Neural progenitor cell (in vitro differentiated cells): ENCODE data around the gene PODN.

Experiments
- EZH2 ChIP-seq: fragments of 200-600 bp; sonication (generic); IDR thresholded peaks from 2 replicates; pipeline ENCODE4 v1.6.1; 2017; ENCODE audit warnings: antibody characterized with exemption, mild to moderate bottlenecking, moderate library complexity
- TF ChIP-seq, protein P1 (sequence below): fragments of 200-600 bp; sonication (generic); IDR thresholded peaks from 2 replicates; pipeline ENCODE4 v1.5.1; 2017; ENCODE audit warnings: antibody characterized with exemption, mild to moderate bottlenecking

GRCh38 chr1:53068314-53069099 is 6.5 kb downstream of the PODN start:
- TF ChIP-seq, protein P1, sequence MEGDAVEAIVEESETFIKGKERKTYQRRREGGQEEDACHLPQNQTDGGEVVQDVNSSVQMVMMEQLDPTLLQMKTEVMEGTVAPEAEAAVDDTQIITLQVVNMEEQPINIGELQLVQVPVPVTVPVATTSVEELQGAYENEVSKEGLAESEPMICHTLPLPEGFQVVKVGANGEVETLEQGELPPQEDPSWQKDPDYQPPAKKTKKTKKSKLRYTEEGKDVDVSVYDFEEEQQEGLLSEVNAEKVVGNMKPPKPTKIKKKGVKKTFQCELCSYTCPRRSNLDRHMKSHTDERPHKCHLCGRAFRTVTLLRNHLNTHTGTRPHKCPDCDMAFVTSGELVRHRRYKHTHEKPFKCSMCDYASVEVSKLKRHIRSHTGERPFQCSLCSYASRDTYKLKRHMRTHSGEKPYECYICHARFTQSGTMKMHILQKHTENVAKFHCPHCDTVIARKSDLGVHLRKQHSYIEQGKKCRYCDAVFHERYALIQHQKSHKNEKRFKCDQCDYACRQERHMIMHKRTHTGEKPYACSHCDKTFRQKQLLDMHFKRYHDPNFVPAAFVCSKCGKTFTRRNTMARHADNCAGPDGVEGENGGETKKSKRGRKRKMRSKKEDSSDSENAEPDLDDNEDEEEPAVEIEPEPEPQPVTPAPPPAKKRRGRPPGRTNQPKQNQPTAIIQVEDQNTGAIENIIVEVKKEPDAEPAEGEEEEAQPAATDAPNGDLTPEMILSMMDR = no peak
- no peak for TF ChIP-seq EZH2
